ENCODE measurements around the gene MRPL30. TPM values are rescaled to one million over a fixed set of nuclear protein-coding genes. Genes with fewer than 3 reads are reported as not detected.
"Not testable (repeated sequence)": the region's sequence is repeated elsewhere in the genome, so short reads cannot be mapped to it uniquely, and the experiment has no call there.

The MRPL30 gene
- total and polyA plus RNA-seq, 2 donors: 27.9 to 39.9 TPM

- no peak overlapping the region for H3K27ac ChIP-seq (ENCODE audit: low read depth in 1 of 2, low read length in 1 of 2)
- no peaks in the 10 kb centered on the region for H3K27me3 ChIP-seq (ENCODE audit: control insufficient read depth in 2 of 2, insufficient read depth in 1 of 2, low read length in 1 of 2)
- peaks cover 20 to 35% of the 10 kb centered on the region in 2 donors for H3K36me3 ChIP-seq (ENCODE audit: control insufficient read depth in 2 of 2, insufficient read depth in 2 of 2, low read length in 1 of 2)
- H3K4me3 ChIP-seq (ENCODE audit: low read length in 2 of 2): no peak overlapping the region
- no peak for DNase-seq (ENCODE audit: low read depth in 6 of 9, low spot score in 9 of 9)
- 95% methylated on average over 6 of the region's 6 CpGs for WGBS
- H3K9me3 ChIP-seq (ENCODE audit: control insufficient read depth in 2 of 2, insufficient read depth in 1 of 2, low read length in 1 of 2): no peaks in the 10 kb centered on the region
- H3K4me1 ChIP-seq (ENCODE audit: control insufficient read depth in 2 of 2, insufficient read depth in 2 of 2, low read length in 2 of 2): no peaks in the 10 kb centered on the region
Measured at GRCh38 chr2:99198103-99198841, 17.3 kb downstream of the MRPL30 start.

DNA sequence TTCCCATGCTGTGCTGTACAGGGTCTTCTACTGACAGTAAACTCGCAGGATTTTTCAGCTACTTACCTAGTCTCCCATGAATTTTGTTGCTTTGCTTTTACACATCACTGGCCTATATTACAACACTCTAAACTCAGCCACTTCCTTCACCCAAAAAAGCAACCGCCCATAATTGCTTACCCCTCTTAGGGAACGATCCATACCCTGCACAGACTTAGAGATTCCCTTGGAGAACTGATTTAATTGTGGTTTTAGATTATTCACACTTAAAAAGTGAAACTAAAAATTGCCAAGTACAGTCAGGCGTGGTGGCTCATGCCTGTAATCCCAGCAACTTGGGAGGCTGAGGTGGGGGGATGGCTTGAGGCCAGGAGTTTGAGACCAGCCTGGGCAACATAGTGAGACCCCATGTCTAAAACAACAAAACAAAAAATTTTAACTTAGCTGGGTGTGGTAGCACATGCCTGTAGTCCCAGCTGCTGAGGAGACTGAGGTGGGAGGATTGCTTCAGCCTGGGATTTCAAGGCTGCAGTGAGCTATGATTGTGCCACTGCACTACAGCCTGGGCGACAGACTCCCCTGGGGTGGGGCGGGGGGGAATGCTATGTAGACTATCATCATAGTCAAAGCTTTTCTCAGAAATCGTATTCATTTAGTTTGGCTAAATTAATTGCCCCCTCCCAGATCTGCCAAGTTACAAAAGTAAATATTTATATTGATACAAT, 19.3 kb downstream of the MRPL30 start:
- DNase-seq (ENCODE audit: low read depth in 6 of 9, low spot score in 9 of 9): no peak
- 97% methylated on average over 7 of the region's 7 CpGs for WGBS
- H3K27me3 ChIP-seq (ENCODE audit: control insufficient read depth in 2 of 2, insufficient read depth in 1 of 2, low read length in 1 of 2): no peaks in the 10 kb centered on the region

GRCh38 chr2:99201959-99202678, 21.1 kb downstream of the MRPL30 start:
- Histone ChIP-seq H3K4me1 (ENCODE audit: control insufficient read depth in 2 of 2, insufficient read depth in 2 of 2, low read length in 2 of 2) (no peaks in the 10 kb centered on the region), H3K36me3 (ENCODE audit: control insufficient read depth in 2 of 2, insufficient read depth in 2 of 2, low read length in 1 of 2) (peaks cover 6 to 10% of the 10 kb centered on the region in 2 donors), H3K27ac (ENCODE audit: low read depth in 1 of 2, low read length in 1 of 2) (no peak overlapping the region), H3K9me3 (ENCODE audit: control insufficient read depth in 2 of 2, insufficient read depth in 1 of 2, low read length in 1 of 2) (peaks cover 0 to 10% of the 10 kb centered on the region in 2 donors), H3K4me3 (ENCODE audit: low read length in 2 of 2) (no peak overlapping the region), H3K27me3 (ENCODE audit: control insufficient read depth in 2 of 2, insufficient read depth in 1 of 2, low read length in 1 of 2) (no peaks in the 10 kb centered on the region)
- WGBS: 96% methylated on average over 4 of the region's 4 CpGs
- DNase-seq (ENCODE audit: low read depth in 6 of 9, low spot score in 9 of 9): no peak

More for the DNA sequence above, 19.3 kb downstream of the MRPL30 start:
- H3K27ac ChIP-seq (ENCODE audit: low read depth in 1 of 2, low read length in 1 of 2): peak overlapping the region in 1 of 2 donors; percentile 3
- H3K9me3 ChIP-seq (ENCODE audit: control insufficient read depth in 2 of 2, insufficient read depth in 1 of 2, low read length in 1 of 2): peaks cover 0 to under 1% of the 10 kb centered on the region in 2 donors
- no peaks in the 10 kb centered on the region for H3K4me1 ChIP-seq (ENCODE audit: control insufficient read depth in 2 of 2, insufficient read depth in 2 of 2, low read length in 2 of 2)
- H3K4me3 ChIP-seq (ENCODE audit: low read length in 2 of 2): no peak overlapping the region
- peaks cover 20 to 28% of the 10 kb centered on the region in 2 donors for H3K36me3 ChIP-seq (ENCODE audit: control insufficient read depth in 2 of 2, insufficient read depth in 2 of 2, low read length in 1 of 2)

GRCh38 chr2:99205491-99205890, 24.5 kb downstream of the MRPL30 start:
- 96% methylated on average over 5 of the region's 5 CpGs for WGBS
- peaks cover 0 to 10% of the 10 kb centered on the region in 2 donors for H3K9me3 ChIP-seq (ENCODE audit: control insufficient read depth in 2 of 2, insufficient read depth in 1 of 2, low read length in 1 of 2)
- H3K4me3 ChIP-seq (ENCODE audit: low read length in 2 of 2): no peak overlapping the region
- no peaks in the 10 kb centered on the region for H3K27me3 ChIP-seq (ENCODE audit: control insufficient read depth in 2 of 2, insufficient read depth in 1 of 2, low read length in 1 of 2)
- DNase-seq (ENCODE audit: low read depth in 6 of 9, low spot score in 9 of 9): no peak
- H3K27ac ChIP-seq (ENCODE audit: low read depth in 1 of 2, low read length in 1 of 2): no peak overlapping the region
- no peaks in the 10 kb centered on the region for H3K4me1 ChIP-seq (ENCODE audit: control insufficient read depth in 2 of 2, insufficient read depth in 2 of 2, low read length in 2 of 2)
- no peaks in the 10 kb centered on the region for H3K36me3 ChIP-seq (ENCODE audit: control insufficient read depth in 2 of 2, insufficient read depth in 2 of 2, low read length in 1 of 2)

- Histone ChIP-seq H3K9me3 (ENCODE audit: control insufficient read depth in 2 of 2, insufficient read depth in 1 of 2, low read length in 1 of 2) (no peaks in the 10 kb centered on the region), H3K27me3 (ENCODE audit: control insufficient read depth in 2 of 2, insufficient read depth in 1 of 2, low read length in 1 of 2) (no peaks in the 10 kb centered on the region), H3K36me3 (ENCODE audit: control insufficient read depth in 2 of 2, insufficient read depth in 2 of 2, low read length in 1 of 2) (no peaks in the 10 kb centered on the region), H3K4me3 (ENCODE audit: low read length in 2 of 2) (no peak overlapping the region), H3K27ac (ENCODE audit: low read depth in 1 of 2, low read length in 1 of 2) (no peak overlapping the region), H3K4me1 (ENCODE audit: control insufficient read depth in 2 of 2, insufficient read depth in 2 of 2, low read length in 2 of 2) (no peaks in the 10 kb centered on the region)
- 97% methylated on average over 2 of the region's 2 CpGs for WGBS
- DNase-seq (ENCODE audit: low read depth in 6 of 9, low spot score in 9 of 9): no peak
Measured at GRCh38 chr2:99216096-99216495, 35.1 kb downstream of the MRPL30 start.

DNA sequence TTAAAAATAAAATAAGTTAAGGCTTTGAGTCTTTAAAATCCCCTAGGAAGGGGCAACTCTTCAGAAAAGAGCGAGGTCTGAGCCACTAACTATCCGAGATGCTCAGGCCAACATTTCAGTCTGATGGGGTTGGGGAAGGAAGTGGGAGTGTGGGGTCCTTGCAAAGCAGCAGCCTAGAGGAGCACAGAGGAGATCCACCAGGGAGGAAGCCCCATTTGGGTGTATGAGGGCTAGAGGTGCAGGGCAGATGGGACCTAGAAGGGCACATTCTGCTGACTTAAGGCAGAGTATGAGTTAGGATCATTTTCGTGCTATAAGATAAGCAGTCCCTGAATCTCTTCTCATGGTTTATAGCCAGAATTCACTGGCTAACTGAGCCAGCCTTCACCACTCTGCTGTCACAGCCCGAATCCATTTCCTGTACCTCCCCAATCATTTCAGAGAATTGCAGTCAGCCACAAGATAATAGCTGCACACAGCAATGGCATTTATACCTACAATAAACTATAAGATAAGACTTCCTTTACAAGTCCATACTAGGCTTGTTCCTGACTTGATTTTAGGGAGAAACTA, 37.0 kb downstream of the MRPL30 start:
- Histone ChIP-seq H3K27me3 (ENCODE audit: control insufficient read depth in 2 of 2, insufficient read depth in 1 of 2, low read length in 1 of 2) (no peaks in the 10 kb centered on the region), H3K9me3 (ENCODE audit: control insufficient read depth in 2 of 2, insufficient read depth in 1 of 2, low read length in 1 of 2) (no peaks in the 10 kb centered on the region)
- DNase-seq (ENCODE audit: low read depth in 6 of 9, low spot score in 9 of 9): no peak

GRCh38 chr2:99233177-99233576, 52.2 kb downstream of the MRPL30 start:
- H3K4me3 ChIP-seq (ENCODE audit: low read length in 2 of 2); H3K4me1 ChIP-seq (ENCODE audit: control insufficient read depth in 2 of 2, insufficient read depth in 2 of 2, low read length in 2 of 2); H3K27me3 ChIP-seq (ENCODE audit: control insufficient read depth in 2 of 2, insufficient read depth in 1 of 2, low read length in 1 of 2); H3K36me3 ChIP-seq (ENCODE audit: control insufficient read depth in 2 of 2, insufficient read depth in 2 of 2, low read length in 1 of 2); DNase-seq (ENCODE audit: low read depth in 6 of 9, low spot score in 9 of 9); H3K27ac ChIP-seq (ENCODE audit: low read depth in 1 of 2, low read length in 1 of 2); H3K9me3 ChIP-seq (ENCODE audit: control insufficient read depth in 2 of 2, insufficient read depth in 1 of 2, low read length in 1 of 2): not testable (repeated sequence)

More for the DNA sequence above, 37.0 kb downstream of the MRPL30 start:
- WGBS: 88% methylated on average over 4 of the region's 4 CpGs
- Histone ChIP-seq H3K27ac (ENCODE audit: low read depth in 1 of 2, low read length in 1 of 2) (no peak overlapping the region), H3K4me3 (ENCODE audit: low read length in 2 of 2) (no peak overlapping the region), H3K4me1 (ENCODE audit: control insufficient read depth in 2 of 2, insufficient read depth in 2 of 2, low read length in 2 of 2) (no peaks in the 10 kb centered on the region), H3K36me3 (ENCODE audit: control insufficient read depth in 2 of 2, insufficient read depth in 2 of 2, low read length in 1 of 2) (no peaks in the 10 kb centered on the region)

DNA sequence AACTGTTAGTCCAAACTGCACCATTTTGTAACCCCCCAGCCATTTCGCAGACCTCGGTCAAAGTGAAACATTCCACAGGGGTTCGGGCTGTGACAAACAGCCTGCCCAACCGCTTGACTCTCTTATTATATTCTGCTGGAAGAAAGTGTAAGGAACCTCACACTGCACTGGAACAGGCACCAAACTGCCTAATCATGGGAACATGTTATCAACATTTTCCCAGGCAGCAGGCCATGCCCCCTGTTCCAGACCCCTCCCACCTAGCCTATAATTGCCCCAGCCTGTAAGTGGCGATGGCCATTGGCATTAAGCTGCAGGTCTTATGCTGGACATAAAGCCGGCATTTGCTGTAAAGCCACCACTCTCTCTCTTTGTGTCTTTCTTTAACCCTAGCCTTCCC, 57.6 kb downstream of the MRPL30 start:
- no peak overlapping the region for H3K4me3 ChIP-seq (ENCODE audit: low read length in 2 of 2)
- DNase-seq (ENCODE audit: low read depth in 6 of 9, low spot score in 9 of 9): no peak
- H3K27me3 ChIP-seq (ENCODE audit: control insufficient read depth in 2 of 2, insufficient read depth in 1 of 2, low read length in 1 of 2): no peaks in the 10 kb centered on the region
- no peaks in the 10 kb centered on the region for H3K9me3 ChIP-seq (ENCODE audit: control insufficient read depth in 2 of 2, insufficient read depth in 1 of 2, low read length in 1 of 2)
- H3K36me3 ChIP-seq (ENCODE audit: control insufficient read depth in 2 of 2, insufficient read depth in 2 of 2, low read length in 1 of 2): no peaks in the 10 kb centered on the region
- no peak overlapping the region for H3K27ac ChIP-seq (ENCODE audit: low read depth in 1 of 2, low read length in 1 of 2)
- no peaks in the 10 kb centered on the region for H3K4me1 ChIP-seq (ENCODE audit: control insufficient read depth in 2 of 2, insufficient read depth in 2 of 2, low read length in 2 of 2)
- WGBS: 96% methylated on average over 6 of the region's 6 CpGs

- 85% methylated on average over 6 of the region's 6 CpGs for WGBS
- no peaks in the 10 kb centered on the region for H3K9me3 ChIP-seq (ENCODE audit: control insufficient read depth in 2 of 2, insufficient read depth in 1 of 2, low read length in 1 of 2)
Measured at GRCh38 chr2:99240431-99240830, 59.4 kb downstream of the MRPL30 start.

More at GRCh38 chr2:99240431-99240830, 59.4 kb downstream of the MRPL30 start:
- DNase-seq (ENCODE audit: low read depth in 6 of 9, low spot score in 9 of 9): no peak
- H3K4me1 ChIP-seq (ENCODE audit: control insufficient read depth in 2 of 2, insufficient read depth in 2 of 2, low read length in 2 of 2): no peaks in the 10 kb centered on the region
- H3K4me3 ChIP-seq (ENCODE audit: low read length in 2 of 2): no peak overlapping the region
- no peak overlapping the region for H3K27ac ChIP-seq (ENCODE audit: low read depth in 1 of 2, low read length in 1 of 2)
- no peaks in the 10 kb centered on the region for H3K27me3 ChIP-seq (ENCODE audit: control insufficient read depth in 2 of 2, insufficient read depth in 1 of 2, low read length in 1 of 2)
- no peaks in the 10 kb centered on the region for H3K36me3 ChIP-seq (ENCODE audit: control insufficient read depth in 2 of 2, insufficient read depth in 2 of 2, low read length in 1 of 2)

All from thymus (tissue), 11 donors.